ENCODE measurements around the gene PLA2G5.

GRCh38 chr1:20074055-20074724, 4.2 kb downstream of the PLA2G5 start:
- TF ChIP-seq GATA2 (IDR thresholded peaks at IDR 0.05; ENCODE audit: low read depth, low read length) (no peak), GATA3 (IDR thresholded peaks at IDR 0.05; ENCODE audit: low read depth, low read length) (no peak)
